Type B pancreatic cell (in vitro differentiated cells): ENCODE measurements around the gene ACSM2B. TPM values are rescaled to one million over a fixed set of nuclear protein-coding genes. Genes with fewer than 3 reads are reported as not detected.
"Not testable (repeated sequence)": the region's sequence is repeated elsewhere in the genome, so short reads cannot be mapped to it uniquely, and the experiment has no call there.

Experiments used
- DNase-seq: peaks from one replicate; pipeline ENCODE4 v3.0.0; 2021; ENCODE audit warnings: mixed read lengths; ENCODE audit not compliant: unreplicated experiment; ENCODE audit errors: extremely low spot score
- H3K27ac Mint-ChIP-seq: 2 replicates; pipeline ENCODE4 v1.8.0; 2021; ENCODE audit warnings: mild to moderate bottlenecking, mixed read lengths
- H3K27me3 Mint-ChIP-seq: 2 replicates; pipeline ENCODE4 v1.8.0; 2021; ENCODE audit warnings: mixed read lengths
- H3K36me3 Mint-ChIP-seq: 2 replicates; pipeline ENCODE4 v1.8.0; 2021; ENCODE audit warnings: mixed read lengths
- H3K4me1 Mint-ChIP-seq: one replicate; pipeline ENCODE4 v1.8.0; 2021; ENCODE audit warnings: mixed read lengths; ENCODE audit not compliant: unreplicated experiment
- H3K4me3 Mint-ChIP-seq: 2 replicates; pipeline ENCODE4 v1.8.0; 2021; ENCODE audit warnings: mild to moderate bottlenecking, mixed read lengths
- H3K9me3 Mint-ChIP-seq: 2 replicates; pipeline ENCODE4 v1.8.0; 2021; ENCODE audit warnings: mixed read lengths
- total RNA-seq: library from RNA; stranded (reverse); gene quantifications from 2 replicates; pipeline ENCODE4 v1.2.1, GENCODE V29; 2021; ENCODE audit warnings: low replicate concordance
- TF ChIP-seq, protein P1 (sequence below): fragments of 200-600 bp; sonication (generic); conservative IDR thresholded peaks from 2 replicates; pipeline ENCODE4 v1.5.0; 2021; ENCODE audit warnings: antibody characterized with exemption, mild to moderate bottlenecking

ACSM2B gene
- total RNA-seq, 1 donor from 2014 or later, result 2.4 TPM

DNA sequence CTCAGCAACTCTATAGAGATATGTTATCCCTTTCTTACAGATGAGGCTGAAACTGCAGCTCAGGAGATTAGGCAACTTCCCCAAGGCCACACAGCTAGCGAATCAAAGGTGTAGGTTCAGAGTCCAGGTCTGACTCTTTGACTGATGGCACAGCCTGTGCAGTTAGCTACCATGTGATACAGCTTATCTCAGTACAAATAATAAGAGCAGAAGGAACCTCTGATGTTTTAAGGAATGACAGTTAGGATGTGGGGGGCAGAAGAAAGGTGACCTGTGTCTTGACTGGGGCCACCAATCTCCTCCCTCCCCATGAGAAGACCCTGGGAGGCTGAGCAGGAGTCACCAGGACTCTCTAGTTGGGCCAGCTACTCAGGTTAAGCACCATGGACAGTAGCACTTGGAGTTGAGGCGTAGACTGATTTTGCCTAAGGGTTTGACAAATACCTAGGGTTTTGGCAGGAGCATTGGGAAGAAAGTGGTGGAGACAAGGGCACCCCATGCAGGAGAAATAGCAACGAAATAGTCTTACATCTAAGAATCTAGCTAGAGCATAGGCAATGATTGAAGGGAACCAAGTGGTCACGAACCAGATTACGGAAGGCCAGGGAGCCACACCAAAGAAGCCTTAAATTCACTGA is 22.8 kb upstream of the ACSM2B start:
- H3K27me3 Mint-ChIP-seq, result no peaks in the 10 kb centered on the region
- no peaks in the 10 kb centered on the region for H3K9me3 Mint-ChIP-seq
- H3K36me3 Mint-ChIP-seq, result no peaks in the 10 kb centered on the region
- no peak overlapping the region for H3K27ac Mint-ChIP-seq
- no peak for DNase-seq
- TF ChIP-seq, protein P1, sequence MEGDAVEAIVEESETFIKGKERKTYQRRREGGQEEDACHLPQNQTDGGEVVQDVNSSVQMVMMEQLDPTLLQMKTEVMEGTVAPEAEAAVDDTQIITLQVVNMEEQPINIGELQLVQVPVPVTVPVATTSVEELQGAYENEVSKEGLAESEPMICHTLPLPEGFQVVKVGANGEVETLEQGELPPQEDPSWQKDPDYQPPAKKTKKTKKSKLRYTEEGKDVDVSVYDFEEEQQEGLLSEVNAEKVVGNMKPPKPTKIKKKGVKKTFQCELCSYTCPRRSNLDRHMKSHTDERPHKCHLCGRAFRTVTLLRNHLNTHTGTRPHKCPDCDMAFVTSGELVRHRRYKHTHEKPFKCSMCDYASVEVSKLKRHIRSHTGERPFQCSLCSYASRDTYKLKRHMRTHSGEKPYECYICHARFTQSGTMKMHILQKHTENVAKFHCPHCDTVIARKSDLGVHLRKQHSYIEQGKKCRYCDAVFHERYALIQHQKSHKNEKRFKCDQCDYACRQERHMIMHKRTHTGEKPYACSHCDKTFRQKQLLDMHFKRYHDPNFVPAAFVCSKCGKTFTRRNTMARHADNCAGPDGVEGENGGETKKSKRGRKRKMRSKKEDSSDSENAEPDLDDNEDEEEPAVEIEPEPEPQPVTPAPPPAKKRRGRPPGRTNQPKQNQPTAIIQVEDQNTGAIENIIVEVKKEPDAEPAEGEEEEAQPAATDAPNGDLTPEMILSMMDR, result no peak
- H3K4me1 Mint-ChIP-seq, result no peaks in the 10 kb centered on the region
- H3K4me3 Mint-ChIP-seq, result no peak overlapping the region

DNA sequence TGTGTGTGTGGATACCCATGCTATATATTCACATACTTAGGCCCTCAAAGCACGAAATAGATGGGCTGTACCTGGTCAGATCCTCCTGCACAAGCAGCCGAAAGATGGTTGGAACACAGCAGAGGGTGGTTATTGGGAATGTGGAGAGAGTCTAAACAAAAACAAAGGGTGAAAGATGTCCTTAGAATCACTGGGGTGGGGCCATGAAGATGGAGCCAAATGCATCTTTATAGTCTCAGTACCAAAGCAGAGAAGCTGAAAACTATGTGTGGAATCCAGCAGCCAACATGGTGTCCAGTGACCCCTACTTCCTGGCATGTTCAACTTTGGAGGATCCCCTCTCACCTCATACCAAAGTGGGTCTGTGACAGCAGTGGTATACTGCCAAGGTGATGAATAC is 19.5 kb upstream of the ACSM2B start:
- not testable (repeated sequence) for H3K9me3 Mint-ChIP-seq, H3K4me1 Mint-ChIP-seq, H3K27me3 Mint-ChIP-seq, H3K36me3 Mint-ChIP-seq, H3K4me3 Mint-ChIP-seq, DNase-seq, H3K27ac Mint-ChIP-seq

DNA sequence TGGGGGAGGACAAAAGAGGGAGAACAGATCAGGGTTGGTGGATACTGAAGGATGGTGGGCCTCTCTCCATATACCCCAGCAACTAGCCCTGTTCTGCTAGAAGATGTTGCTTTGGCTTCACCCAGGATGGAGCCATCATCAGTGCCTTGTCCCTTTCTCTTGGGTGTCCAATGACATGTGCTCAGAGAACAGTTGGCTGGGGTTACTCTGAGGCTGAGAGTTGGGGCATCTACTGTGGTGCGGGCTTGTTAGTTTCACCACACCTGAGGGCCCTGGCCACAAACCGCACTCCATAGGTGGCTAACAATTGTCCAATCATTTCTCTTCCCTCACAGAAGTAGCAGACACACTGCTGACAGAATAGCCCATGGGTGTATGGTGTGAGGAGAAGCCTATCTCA is 18.9 kb upstream of the ACSM2B start:
- H3K4me3 Mint-ChIP-seq, H3K4me1 Mint-ChIP-seq, H3K9me3 Mint-ChIP-seq, H3K27ac Mint-ChIP-seq, H3K36me3 Mint-ChIP-seq, H3K27me3 Mint-ChIP-seq, DNase-seq: not testable (repeated sequence)

DNA sequence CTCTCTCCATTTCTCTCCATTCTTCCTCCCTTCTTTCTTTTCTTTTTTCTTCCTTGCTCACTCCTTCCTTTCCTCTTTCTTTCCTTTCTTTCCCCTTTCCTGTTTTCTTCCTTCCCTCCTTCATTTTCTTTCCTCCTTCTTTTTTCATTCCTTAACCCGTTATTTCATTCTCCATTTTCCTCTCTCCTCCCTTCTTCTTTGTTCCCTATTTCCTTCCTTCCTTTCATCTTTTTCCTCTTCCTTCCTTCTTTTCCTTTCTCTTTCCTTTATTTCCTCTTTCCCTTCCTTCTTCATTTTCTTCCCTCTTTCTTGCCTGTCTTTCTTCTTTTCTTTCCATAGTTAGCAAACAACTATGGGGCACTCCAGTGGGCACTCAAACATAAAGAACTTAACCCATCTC is 16.6 kb upstream of the ACSM2B start:
- not testable (repeated sequence) for H3K4me1 Mint-ChIP-seq, DNase-seq, H3K36me3 Mint-ChIP-seq, H3K4me3 Mint-ChIP-seq, H3K27ac Mint-ChIP-seq, H3K27me3 Mint-ChIP-seq, H3K9me3 Mint-ChIP-seq

DNA sequence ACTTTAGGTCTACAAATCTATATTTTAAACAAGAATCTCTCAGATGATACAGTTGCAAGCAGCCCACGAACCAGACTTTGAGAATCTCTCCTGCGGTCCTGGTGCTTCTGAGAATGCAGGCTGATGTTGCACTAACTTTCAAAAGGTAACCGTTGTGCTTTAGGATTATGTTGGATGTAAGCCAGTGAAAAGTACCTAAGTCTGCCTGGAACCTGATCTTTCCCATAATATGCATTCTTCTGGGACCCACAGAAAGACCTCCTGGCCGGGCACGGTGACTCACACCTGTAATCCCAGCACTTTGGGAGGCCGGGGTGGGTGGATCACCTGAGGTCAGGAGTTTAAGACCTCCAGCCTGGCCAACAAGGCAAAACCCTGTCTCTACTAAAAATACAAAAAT is 13.3 kb upstream of the ACSM2B start:
- DNase-seq, H3K4me3 Mint-ChIP-seq, H3K27me3 Mint-ChIP-seq, H3K27ac Mint-ChIP-seq, H3K4me1 Mint-ChIP-seq, H3K36me3 Mint-ChIP-seq, H3K9me3 Mint-ChIP-seq: not testable (repeated sequence)

DNA sequence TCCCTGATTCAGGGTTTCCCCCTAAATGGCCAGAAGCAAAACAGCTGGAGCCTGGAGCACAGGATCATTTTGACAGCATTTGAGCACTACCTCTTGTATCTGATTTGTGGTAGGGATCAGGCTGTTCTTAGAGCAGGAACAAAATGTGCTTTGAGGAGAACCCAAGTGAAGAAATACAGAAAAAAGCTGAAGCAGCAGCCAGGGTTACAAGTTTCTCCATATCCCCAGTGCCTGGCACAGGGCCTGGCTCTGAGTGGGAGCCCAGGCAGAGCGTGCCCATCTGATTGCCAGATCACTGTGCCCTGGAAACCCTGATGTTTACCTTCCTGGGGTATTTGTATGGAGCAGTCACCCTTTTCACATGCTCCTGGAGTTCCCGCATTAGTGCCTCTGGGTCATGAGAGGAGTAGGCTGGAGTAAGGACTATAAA is 11.5 kb upstream of the ACSM2B start:
- H3K27ac Mint-ChIP-seq, DNase-seq, H3K4me1 Mint-ChIP-seq, H3K36me3 Mint-ChIP-seq, H3K4me3 Mint-ChIP-seq, H3K9me3 Mint-ChIP-seq, H3K27me3 Mint-ChIP-seq: not testable (repeated sequence)

DNA sequence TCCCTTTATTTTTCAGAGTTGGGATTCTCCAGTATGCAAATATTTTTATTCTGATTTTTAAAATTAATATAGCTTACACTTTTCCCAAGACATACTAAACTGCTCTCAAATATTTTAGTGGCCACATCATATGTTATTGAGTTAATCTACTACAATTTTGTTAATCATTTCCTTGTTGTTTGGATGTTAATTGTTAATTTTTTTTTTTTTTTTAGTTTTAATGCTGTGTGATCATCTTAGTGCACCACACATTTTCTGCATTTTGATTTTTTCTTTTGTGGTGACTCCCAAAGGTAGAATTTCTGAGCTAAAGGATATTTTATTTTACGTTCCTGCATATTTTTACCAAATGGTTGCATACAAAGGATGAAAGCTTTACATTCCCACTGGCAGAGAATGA is 10.5 kb upstream of the ACSM2B start:
- H3K36me3 Mint-ChIP-seq, DNase-seq, H3K9me3 Mint-ChIP-seq, H3K27me3 Mint-ChIP-seq, H3K4me3 Mint-ChIP-seq, H3K4me1 Mint-ChIP-seq, H3K27ac Mint-ChIP-seq: not testable (repeated sequence)

DNA sequence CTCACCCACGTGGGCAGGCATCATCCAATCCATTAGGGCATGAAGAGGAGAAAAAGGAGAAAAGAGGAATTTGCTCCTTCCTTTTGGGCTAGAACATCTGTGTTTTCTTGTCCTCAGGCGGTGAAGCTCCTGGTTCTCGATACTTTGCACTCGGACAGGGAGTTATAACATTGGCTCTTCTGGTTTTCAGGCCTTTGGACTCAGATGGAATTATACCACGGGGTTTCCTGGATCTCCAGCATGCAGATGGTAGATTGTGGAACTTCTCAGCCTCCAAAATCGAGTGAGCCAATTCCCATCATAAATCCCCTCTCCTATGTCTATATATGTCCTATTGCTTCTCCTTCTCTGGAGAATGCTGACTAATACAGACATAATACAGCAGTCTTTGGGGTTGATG is 9.9 kb upstream of the ACSM2B start:
- H3K36me3 Mint-ChIP-seq, H3K9me3 Mint-ChIP-seq, H3K4me1 Mint-ChIP-seq, H3K27ac Mint-ChIP-seq, H3K27me3 Mint-ChIP-seq, DNase-seq, H3K4me3 Mint-ChIP-seq: not testable (repeated sequence)

DNA sequence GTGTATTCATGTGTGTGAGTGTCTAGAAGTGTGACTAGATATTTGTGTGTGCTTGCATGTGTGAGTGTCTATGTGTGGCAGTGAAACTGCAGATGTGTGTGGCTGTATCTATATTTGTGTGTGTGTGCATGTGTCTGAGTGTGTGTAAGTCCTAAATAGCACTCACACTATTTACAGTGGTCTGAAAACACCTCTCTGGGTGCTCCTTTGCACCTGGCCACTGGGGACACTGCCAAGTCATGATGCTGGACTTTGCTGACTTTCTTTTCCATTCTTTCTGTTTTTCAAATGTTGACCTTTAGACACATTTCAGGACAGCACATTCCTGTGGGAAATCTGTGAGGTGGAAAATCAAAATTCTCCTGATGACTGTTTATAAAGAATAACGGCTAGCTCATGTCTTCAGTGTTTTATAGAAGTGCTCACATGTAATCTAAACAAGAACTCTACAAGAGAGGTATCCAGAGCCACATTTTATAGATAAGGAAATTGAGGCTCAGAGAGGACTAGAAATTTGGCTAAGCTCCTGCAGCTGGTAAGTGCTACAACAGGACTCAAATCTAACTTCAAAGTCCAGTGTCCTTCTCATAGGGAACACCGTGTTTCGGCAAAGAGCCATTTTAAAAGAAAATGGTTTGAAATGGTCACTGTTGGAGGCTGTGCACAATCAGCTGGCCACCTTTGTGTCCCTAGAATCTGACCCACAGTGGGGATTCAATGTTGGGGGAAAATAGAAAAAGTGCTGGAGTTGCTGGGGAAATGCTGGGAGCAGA is 4.5 kb upstream of the ACSM2B start:
- not testable (repeated sequence) for DNase-seq, H3K9me3 Mint-ChIP-seq, H3K4me1 Mint-ChIP-seq, H3K4me3 Mint-ChIP-seq, H3K36me3 Mint-ChIP-seq, H3K27ac Mint-ChIP-seq, H3K27me3 Mint-ChIP-seq

DNA sequence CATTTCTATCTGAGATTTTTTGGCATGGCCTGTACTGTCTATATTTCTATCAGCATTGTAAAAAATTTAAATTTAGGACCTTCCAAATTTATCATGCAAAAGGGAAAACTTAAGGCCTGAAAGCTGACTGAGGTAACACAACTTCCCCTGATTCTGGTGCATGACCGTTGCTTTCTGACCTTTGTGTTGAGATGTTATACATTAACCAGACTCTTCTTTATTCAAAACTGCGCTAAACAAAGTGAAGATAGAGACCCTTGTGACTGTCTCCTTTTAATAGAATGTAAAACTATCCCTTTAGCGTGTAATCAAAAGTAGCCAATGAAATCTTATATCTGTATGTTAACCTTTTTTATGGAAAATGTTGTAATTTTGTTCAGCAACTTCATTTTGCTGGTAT is 1.9 kb upstream of the ACSM2B start:
- DNase-seq, H3K9me3 Mint-ChIP-seq, H3K27ac Mint-ChIP-seq, H3K4me3 Mint-ChIP-seq, H3K36me3 Mint-ChIP-seq, H3K4me1 Mint-ChIP-seq, H3K27me3 Mint-ChIP-seq: not testable (repeated sequence)

DNA sequence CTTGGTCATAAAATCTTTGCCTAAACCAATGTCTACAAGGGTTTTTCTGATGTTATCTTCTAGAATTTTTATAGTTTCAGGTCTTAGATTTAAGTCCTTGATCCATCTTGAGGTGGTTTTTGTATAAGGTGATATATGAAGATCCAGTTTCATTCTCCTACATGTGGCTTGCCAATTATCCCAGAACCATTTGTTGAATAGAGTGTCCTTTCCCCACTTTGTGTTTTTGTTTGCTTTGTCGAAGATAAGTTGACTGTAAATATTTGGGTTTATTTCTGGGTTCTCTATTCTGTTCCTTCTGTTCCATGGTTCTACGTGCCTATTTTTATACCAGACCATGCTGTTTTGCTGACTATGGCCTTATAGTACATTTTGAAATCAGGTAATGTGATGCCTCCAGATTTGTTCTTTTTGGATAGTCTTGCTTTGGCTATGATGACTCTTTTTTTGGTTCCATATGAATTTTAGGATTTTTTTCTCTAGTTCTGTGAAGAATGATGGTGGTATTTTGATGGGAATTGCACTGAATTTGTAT is 7.0 kb downstream of the ACSM2B start:
- H3K9me3 Mint-ChIP-seq, DNase-seq, H3K27ac Mint-ChIP-seq, H3K4me3 Mint-ChIP-seq, H3K4me1 Mint-ChIP-seq, H3K27me3 Mint-ChIP-seq, H3K36me3 Mint-ChIP-seq: not testable (repeated sequence)
